ENCODE measurements around the gene MKI67.

DNA sequence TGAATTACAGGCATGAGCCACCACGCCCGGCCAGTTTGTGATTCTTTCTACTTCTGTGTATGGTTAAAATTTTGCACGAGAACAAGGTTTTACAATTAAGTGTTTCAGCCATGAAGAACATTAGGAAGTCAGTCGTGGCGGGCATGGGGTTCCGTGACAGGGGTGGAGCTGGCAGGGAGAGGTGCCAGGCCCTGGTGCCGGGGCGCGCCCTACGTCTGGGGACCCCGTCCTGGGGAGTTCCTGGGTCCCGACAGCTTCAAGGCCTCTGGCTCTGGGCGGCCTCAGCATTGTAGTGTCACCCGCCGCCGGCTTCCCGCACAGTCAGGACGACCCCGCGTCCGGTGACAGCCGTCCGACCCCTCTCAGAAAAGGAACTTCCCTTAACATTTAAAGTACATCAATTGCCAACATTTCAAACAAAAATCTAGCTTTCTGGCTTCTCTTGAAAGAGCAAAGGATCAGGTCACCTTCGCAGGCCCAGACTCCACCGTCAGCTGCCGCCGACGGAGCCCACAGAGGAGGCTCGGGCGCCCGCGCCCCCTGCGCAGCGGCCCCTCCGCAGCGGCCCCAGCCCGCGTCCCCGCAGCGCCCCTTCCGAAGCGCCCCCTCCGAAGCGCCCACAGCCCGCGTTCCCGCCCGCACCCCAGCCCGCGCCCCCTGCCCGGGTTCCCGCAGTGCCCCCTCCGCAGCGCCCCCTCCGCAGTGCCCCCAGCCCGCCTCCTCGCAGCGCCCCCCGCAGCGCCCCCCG, 23.2 kb upstream of the MKI67 start:
- TF ChIP-seq CREB1 (IDR thresholded peaks at IDR 0.05; ENCODE audit: low read depth) (no peak), FOXM1 (IDR thresholded peaks at IDR 0.05; ENCODE audit: borderline replicate concordance, low read depth) (no peak), YY1 (IDR thresholded peaks at IDR 0.05; ENCODE audit: low read depth) (no peak), TAF1 (IDR thresholded peaks at IDR 0.05; ENCODE audit: low read depth) (no peak), TEAD4 (IDR thresholded peaks at IDR 0.05) (no peak), EGR1 (IDR thresholded peaks at IDR 0.05) (no peak), NFIC (IDR thresholded peaks at IDR 0.05) (no peak), CEBPB (IDR thresholded peaks at IDR 0.05) (no peak)
- TF ChIP-seq, protein P1, sequence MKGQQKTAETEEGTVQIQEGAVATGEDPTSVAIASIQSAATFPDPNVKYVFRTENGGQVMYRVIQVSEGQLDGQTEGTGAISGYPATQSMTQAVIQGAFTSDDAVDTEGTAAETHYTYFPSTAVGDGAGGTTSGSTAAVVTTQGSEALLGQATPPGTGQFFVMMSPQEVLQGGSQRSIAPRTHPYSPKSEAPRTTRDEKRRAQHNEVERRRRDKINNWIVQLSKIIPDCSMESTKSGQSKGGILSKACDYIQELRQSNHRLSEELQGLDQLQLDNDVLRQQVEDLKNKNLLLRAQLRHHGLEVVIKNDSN (IDR thresholded peaks at IDR 0.05): no peak

Data from Ishikawa (cell line).